ENCODE results near the gene MRPL24.

DNA sequence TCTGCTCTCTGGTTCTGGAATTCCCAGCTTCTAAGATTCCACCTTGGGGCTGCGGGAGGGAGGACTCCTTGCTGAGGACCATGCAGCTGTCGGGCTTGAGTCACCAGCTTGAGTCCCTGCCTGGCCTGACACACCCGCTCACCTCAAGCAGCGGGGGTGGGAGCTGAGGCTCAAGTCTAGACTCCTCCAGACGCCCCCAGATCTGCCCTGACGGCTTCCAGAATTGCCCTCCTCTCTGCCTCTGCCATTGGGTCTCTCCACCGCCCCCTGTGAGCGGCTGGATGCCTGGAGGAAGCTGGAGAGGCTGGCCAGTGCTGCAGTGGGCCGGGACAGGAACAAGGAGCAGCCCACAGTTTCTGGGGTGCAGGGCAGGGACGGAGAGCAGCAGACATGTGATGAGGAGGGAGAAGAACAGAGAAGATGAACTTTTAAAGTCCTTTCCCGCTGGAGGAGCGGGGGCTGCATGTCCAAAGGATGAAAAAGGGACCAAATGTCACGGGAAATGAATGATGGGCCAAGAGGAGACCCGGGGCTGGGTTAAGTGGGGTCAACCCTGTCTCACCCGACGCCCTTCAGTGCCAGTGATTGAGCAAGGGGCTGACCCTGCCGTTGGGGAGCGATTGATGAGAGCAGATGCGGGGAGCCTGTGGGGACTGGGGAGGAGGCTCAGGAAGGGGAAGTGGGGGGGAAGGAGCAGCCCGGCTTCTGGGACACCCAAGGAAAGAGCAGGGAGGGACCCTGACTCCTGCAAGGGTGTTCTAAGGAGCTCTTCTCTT is 49.0 kb downstream of the MRPL24 start:
- TF ChIP-seq CHD2 (IDR thresholded peaks at IDR 0.05; ENCODE audit: low read depth, low read length) = no peak
- TF ChIP-seq SREBF1 (IDR thresholded peaks at IDR 0.05; ENCODE audit: borderline replicate concordance, low read depth, low read length) = no peak
- peak in 1 of 3 experiments; percentile 6; a peak in 1 of 6 replicates for TF ChIP-seq CTCF (IDR thresholded peaks at IDR 0.05 in 2 of 3, conservative IDR thresholded peaks at IDR 0.05 in 1 of 3; ENCODE audit: insufficient read depth in 2 of 3, low read depth in 1 of 3, low read length in 3 of 3)
- no peak for TF ChIP-seq POLR2AphosphoS5 (IDR thresholded peaks at IDR 0.05; ENCODE audit: control insufficient read depth, insufficient read depth, low read depth, low read length)
- TF ChIP-seq PURB (CRISPR knock-in tag; IDR thresholded peaks at IDR 0.05; ENCODE audit: low read depth) = no peak
- no peak for TF ChIP-seq RAD51 (IDR thresholded peaks at IDR 0.05; ENCODE audit: borderline replicate concordance, low read depth)
- TF ChIP-seq ZKSCAN1 (IDR thresholded peaks at IDR 0.05; ENCODE audit: low read depth, low read length) = no peak
- TF ChIP-seq RBM39 (optimal IDR thresholded peaks at IDR 0.05; ENCODE audit: low read depth, low read length) = no peak
- TF ChIP-seq ELF1 (tag; IDR thresholded peaks at IDR 0.05) = no peak
